GM20000 (cell line): ENCODE results near the gene KCNQ1.

ENCODE experiments used
- DNase-seq: peaks from one replicate; pipeline ENCODE4 v3.0.0; 2012; ENCODE audit warnings: low spot score
- CTCF ChIP-seq: IDR thresholded peaks from 2 replicates; pipeline ENCODE4 v1.5.1; 2012; ENCODE audit warnings: mild to moderate bottlenecking, control low read depth; ENCODE audit errors: extremely low read depth, missing control alignments

Gene KCNQ1

GRCh38 chr11:2857276-2857675 lies 412.5 kb downstream of the KCNQ1 start:
- DNase-seq: no peak
- no peak for TF ChIP-seq CTCF

DNA sequence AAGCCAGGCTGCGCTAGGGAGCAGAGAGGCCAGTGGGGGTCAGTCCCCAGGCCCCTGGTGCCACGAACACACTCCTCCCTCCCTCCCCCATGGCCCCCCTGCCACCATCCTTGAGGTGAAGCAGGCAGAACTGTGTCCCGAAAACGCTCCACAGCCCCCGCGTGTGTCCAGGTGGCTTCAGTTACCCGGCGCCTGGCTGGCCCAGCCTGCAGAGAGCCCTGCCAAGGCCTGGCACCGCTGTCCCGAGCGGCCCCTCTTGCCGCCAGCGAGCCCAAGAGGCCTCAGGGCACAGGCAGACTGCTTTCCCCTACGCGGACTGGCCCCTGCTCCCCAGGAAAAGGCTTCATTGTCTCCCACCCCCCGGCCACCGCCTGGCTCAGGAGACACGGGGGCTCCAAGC lies 413.1 kb downstream of the KCNQ1 start:
- TF ChIP-seq CTCF: no peak
- DNase-seq: no peak

DNA sequence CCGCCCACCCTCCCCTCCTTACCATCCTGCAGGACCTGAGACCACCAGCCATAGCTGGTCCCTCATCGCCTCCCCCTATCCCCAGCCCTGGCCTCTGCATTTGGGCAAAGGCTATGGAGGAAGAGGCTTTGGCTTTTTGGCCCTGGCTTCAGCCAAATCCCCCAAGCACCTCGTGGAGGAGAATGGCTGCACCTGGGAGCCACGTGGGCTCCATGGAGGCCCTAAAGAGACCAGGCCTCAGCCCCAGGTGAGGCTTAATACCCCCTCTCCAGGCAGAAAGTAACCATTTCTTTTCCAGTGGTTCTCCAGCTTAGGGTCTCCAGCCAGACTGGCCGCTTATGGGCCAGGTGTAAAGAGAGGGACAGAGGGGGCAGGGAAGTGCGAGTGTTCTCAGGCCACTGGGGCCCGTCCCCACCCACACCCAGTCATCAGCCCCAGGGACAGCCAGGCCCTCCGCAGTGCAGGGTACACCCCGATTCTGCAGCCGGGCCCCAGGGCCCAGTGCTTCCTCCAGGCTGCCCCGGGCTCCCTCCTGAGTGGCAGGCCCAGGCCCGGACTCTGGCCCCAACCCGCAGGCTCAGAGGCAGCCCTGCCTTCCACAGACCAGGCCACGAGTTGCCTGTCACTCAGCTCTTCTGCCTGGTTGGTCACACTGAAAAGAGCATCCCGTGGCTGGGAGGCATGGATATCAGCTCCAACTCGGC lies 414.3 kb downstream of the KCNQ1 start:
- no peak for DNase-seq
- no peak for TF ChIP-seq CTCF

GRCh38 chr11:2859699-2860037 lies 414.9 kb downstream of the KCNQ1 start:
- DNase-seq: no peak
- TF ChIP-seq CTCF: no peak

- TF ChIP-seq CTCF: no peak
- DNase-seq: peak; percentile 78
Observed at GRCh38 chr11:2860636-2861035, 415.8 kb downstream of the KCNQ1 start.

DNA sequence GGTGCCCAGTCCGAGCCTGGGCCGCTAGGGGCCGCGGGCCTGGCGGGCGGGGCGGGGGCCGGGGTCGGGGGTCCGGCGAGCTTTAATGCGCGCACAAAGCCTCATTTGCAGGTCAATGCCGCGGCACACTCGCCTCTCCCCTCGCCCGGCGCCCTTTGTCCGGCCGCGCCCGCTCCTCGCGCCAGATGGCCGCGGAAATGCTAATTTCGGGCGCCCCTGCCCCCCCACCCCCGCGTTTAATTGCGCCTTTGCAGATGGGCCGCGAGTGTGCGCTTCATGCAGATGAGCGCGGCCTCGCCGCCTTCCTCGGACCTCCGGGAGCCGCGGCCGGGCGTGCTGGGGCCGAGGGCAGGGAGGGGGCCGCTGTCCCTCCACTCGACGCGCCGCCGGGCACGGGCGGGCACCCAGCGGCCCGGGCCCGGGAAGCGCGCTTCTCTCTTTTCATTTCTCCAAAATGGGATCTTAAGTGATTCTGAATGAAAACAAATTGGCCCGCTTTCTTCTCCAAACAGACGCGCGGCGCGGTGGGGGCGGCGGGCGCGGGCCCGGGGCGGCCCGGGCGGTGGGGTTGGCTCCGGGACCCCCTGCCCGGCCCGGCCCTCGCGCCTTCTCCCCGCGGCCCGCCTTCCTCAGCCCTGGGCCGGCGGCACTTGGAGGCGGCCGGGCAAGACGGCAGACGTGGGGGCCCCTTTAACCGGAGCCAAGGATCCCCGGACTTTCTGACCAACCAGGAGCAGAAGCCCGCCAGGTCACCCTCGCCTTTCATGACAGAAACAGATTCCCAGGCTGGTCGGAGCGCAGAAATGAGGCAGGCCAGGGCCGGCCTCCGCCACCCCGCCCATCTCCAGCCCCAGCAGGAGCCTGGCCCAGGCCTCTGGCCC lies 417.8 kb downstream of the KCNQ1 start:
- no peak for DNase-seq

More for the DNA sequence above, 417.8 kb downstream of the KCNQ1 start:
- TF ChIP-seq CTCF: no peak
